H4 (cell line): ENCODE measurements around the gene CXorf58. TPM values are rescaled to one million over a fixed set of nuclear protein-coding genes. Genes with fewer than 3 reads are reported as not detected.
"Not testable (repeated sequence)": the region's sequence is repeated elsewhere in the genome, so short reads cannot be mapped to it uniquely, and the experiment has no call there.

Source experiments
- DNase-seq: peaks from one replicate; pipeline ENCODE4 v3.0.0-alpha.2; 2015; ENCODE audit warnings: low spot score
- total RNA-seq: library from RNA; depleted of rRNA; stranded (reverse); fragments of >200 nt; shearing (Covaris generic); gene quantifications from 2 replicates; pipeline ENCODE4 v1.2.3, GENCODE V29; 2014; rRNA removed

CXorf58 gene
- total RNA-seq, 1 experiment from 2014 or later: 0.04 TPM

GRCh38 chrX:23952984-23953907, 45.4 kb downstream of the CXorf58 start:
- DNase-seq: peak; percentile 8

- DNase-seq: no peak
These were observed 46.1 kb downstream of the CXorf58 start for GRCh38 chrX:23953908-23954269.

GRCh38 chrX:23954396-23954795, 46.6 kb downstream of the CXorf58 start:
- DNase-seq: no peak

GRCh38 chrX:23959781-23960180, 52.0 kb downstream of the CXorf58 start:
- no peak for DNase-seq

DNA sequence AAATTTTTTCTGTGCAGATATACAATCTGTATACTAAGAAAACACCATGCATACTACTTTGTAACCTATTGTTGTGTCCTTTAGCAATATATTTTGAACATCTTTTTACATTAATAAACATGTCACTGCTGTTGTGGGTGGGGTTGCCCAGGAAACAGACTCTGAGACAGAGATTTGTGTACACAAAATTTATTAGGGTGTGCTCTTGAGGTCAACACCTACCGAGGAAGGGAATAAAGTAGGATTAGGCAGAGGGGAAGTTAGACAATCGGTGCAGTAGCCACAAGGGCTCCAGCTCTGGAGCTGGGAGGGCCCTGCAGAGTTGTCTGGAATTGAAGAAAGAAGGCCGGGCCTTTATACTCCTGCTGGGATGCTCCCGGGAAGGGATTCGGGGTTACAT, 56.4 kb downstream of the CXorf58 start:
- DNase-seq: no peak

DNA sequence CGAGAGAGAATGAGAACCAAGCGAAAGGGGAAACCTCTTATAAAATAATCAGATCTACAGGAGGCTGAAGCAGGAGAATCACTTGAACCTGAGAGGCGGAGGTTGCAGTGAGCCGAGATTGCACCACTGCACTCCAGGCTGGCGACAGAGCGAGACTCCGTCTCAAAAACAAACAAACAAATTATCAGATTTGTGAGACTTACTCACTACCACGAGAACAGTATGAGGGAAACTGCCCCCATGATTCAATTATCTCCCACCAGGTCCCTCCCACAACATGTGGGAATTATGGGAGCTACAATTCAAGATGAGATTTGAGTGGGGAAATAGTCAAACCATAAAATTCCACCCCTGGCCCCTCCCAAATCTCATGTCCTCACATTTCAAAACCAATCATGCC, 57.8 kb downstream of the CXorf58 start:
- DNase-seq: not testable (repeated sequence)

DNA sequence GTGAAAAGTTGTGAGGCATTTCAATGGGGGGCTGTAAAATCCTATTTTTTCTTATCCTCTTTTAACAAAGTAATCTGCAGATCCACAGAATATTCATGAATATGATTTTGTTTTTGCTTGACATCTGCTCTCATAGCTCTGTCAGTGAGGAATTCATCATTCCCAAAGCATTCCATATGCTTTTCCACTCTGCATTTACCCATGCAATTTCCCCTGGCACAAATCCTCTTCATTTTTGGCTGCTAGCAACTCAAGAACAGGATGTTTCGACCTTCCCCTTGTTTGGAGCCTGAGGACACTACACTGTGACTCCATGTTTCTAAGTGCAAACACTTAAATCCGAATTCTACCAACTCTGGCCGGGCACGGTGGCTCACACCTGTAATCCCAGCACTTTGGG, 70.7 kb downstream of the CXorf58 start:
- DNase-seq: no peak

DNA sequence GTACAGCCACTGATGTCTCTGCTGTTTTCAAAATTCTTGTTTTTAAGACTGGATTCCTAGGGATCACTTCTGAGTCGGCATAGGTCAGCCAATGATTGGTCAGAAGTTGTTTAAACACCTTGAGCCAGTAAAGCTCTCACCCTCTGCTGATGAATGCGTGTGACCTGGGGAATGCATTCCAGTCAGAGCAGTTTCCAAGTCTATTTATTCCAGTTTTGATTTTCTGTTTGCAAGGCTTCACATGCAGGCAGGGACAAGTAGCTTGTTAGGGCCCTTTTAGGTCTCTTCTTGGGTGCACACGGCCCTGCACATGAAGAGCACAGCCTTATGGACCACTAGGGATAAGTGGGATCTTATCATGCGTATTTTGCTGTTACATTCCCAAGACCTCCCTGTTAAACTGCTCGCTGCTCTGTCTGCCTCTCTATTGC, 72.2 kb downstream of the CXorf58 start:
- no peak for DNase-seq

DNA sequence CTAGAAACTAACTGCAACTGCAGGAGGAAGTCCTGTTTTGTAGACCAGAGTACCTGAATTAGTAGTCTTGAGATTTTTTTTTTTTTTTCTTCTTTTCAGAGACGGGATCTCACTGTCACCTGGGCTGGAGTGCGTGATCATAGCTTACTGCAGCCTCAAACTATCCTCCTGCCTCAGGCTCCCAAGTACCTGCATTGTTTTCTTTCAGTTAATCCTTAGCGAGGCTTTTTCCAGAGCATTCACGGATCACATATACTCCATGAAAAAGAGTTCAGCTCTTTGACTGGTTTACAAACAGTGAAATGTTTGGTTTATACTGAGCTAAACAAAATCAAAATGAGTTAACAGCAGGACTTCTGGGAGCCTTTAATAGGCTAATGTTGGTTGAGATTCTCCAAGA, 73.4 kb downstream of the CXorf58 start:
- no peak for DNase-seq

DNA sequence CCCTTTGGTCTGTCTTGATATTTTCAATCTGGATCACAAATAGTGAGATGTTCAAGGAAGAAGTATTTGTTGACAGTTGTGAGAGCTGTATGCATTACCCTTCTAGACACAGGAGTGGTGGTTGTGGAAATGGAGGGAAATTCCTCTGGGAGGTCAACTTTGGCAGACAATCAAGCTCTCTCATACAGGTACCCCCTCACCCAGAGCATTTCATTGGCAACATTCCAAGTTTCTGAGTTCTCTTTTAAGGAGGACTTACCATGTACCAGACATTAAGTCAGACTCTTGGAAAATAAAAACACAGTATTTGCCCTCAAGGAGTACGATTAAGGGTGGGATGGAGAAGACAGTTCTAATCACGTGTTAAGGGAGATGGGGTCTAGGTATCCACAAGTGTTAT, 73.9 kb downstream of the CXorf58 start:
- no peak for DNase-seq

DNA sequence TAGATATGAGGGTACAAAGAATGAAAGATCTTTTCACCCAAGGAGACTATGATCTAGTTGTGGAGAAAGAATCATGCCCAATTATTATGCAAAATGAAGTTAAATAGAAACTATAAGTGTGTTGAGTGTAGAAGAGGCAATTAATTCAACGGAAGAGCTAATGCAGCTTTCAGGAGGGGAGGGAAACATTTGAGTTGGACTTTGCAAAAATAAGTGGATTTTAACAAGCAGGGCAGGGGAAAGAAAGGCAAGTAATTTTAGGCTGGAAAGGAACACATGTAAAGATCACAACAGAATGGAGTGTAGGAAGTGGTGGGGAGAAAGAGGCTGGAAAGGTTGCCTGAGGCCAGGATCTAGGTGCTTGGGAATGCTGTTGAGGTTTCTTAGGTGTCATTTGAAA, 75.1 kb downstream of the CXorf58 start:
- DNase-seq: no peak

Other genes starting within 250 kb of the CXorf58 start
- gene PRDX4, start 240.5 kb upstream of the CXorf58 start, total RNA-seq: 347 and 388 TPM in 2 replicates
- gene ACOT9, start 164.7 kb upstream of the CXorf58 start, total RNA-seq: 41.1 and 47.0 TPM in 2 replicates
- 44.2 and 46.4 TPM in 2 replicates for gene SAT1, start 124.8 kb upstream of the CXorf58 start, total RNA-seq
- 40.5 and 58.9 TPM in 2 replicates for gene APOO, start 68 bp upstream of the CXorf58 start, total RNA-seq
- gene KLHL15, start 119.2 kb downstream of the CXorf58 start, total RNA-seq: 4.9 and 7.8 TPM in 2 replicates
- 280 and 328 TPM in 2 replicates for gene EIF2S3, start 146.9 kb downstream of the CXorf58 start, total RNA-seq
- gene ZFX, start 241.7 kb downstream of the CXorf58 start, total RNA-seq: 27.1 and 27.2 TPM in 2 replicates